Endothelial cell of umbilical vein (primary cell): ENCODE measurements around the gene SMARCE1. TPM values are rescaled to one million over a fixed set of nuclear protein-coding genes. Genes with fewer than 3 reads are reported as not detected.

Experiments
- BruUV-seq: library from RNA; stranded (reverse); fragments of 400-500 nt; replicated peaks from 2 replicates; lab custom pipeline; 2021; lab: Mats Ljungman, UMichigan
- CTCF ChIA-PET: fragments of 300-600, 350-600 bp; sonication (Branson Sonifier 250); formaldehyde crosslinking; loops from one replicate; lab custom pipeline; 2021; ENCODE audit warnings: antibody characterized with exemption, inconsistent platforms; lab: Charles Lee
- POLR2A ChIA-PET: fragments of 300-600, 350-600 bp; sonication (Branson Sonifier 250); formaldehyde crosslinking; loops from one replicate; lab custom pipeline; 2021; ENCODE audit warnings: antibody characterized with exemption, inconsistent platforms; lab: Charles Lee
- DNase-seq: peaks from one replicate; pipeline ENCODE4 v3.0.0-alpha.2; 2011; ENCODE audit warnings: low read depth, low spot score
- FAIRE-seq: peaks from 2 replicates; lab custom pipeline; 2011; peaks lifted over from hg19 to GRCh38; lab: Jason Lieb, UNC
- H2AFZ ChIP-seq: 2 replicates; pipeline ENCODE4 v1.6.0; 2012; ENCODE audit warnings: low read depth, low read length, control low read depth, inconsistent platforms
- H3K27ac ChIP-seq: 2 replicates; pipeline ENCODE4 v1.5.1; 2011; ENCODE audit warnings: low read depth, mild to moderate bottlenecking, control low read depth, low read length, moderate library complexity; ENCODE audit not compliant: insufficient read depth
- H3K27me3 ChIP-seq, 2 experiments: 2 replicates each; pipeline versions ENCODE4 v1.6.0 to v1.6.1; 2011; ENCODE audit warnings: low read length in 2 of 2, mixed read lengths in 1 of 2; ENCODE audit not compliant: control insufficient read depth in 2 of 2, insufficient read depth in 2 of 2
- H3K36me3 ChIP-seq, 2 experiments: 2 replicates in 1 of 2; 3 replicates in 1 of 2; pipeline ENCODE4 v1.5.1; 2011; ENCODE audit warnings: low read length in 2 of 2, mild to moderate bottlenecking in 1 of 2, moderate library complexity in 1 of 2; ENCODE audit not compliant: control insufficient read depth in 2 of 2, insufficient read depth in 2 of 2; ENCODE audit errors: extremely low read depth in 1 of 2
- H3K4me1 ChIP-seq: 3 replicates; pipeline ENCODE4 v1.5.1; 2011; ENCODE audit warnings: mild to moderate bottlenecking, low read length; ENCODE audit not compliant: control insufficient read depth, insufficient read depth; ENCODE audit errors: extremely low read depth
- H3K4me2 ChIP-seq: 2 replicates; pipeline ENCODE4 v1.6.1; 2011; ENCODE audit warnings: low read length, control low read depth, mixed read lengths; ENCODE audit not compliant: insufficient read depth
- H3K4me3 ChIP-seq, 3 experiments: fragments of 200-600 bp in 1 of 3; sonication (generic), shearing (Covaris generic) in 1 of 3; replicated peaks in 1 of 3; 2 replicates each; pipeline ENCODE4 v1.5.1; 2011 to 2016; ENCODE audit warnings: control low read depth in 3 of 3, low read length in 3 of 3, mild to moderate bottlenecking in 2 of 3, inconsistent platforms in 1 of 3, low read depth in 1 of 3, moderate library complexity in 1 of 3; ENCODE audit not compliant: insufficient read depth in 1 of 3
- H3K79me2 ChIP-seq: 2 replicates; pipeline ENCODE4 v1.6.0; 2012; ENCODE audit warnings: low read length, inconsistent platforms; ENCODE audit not compliant: control insufficient read depth, insufficient read depth
- H3K9ac ChIP-seq: replicated peaks from 2 replicates; pipeline ENCODE3; 2011; ENCODE audit warnings: low read length, control low read depth; ENCODE audit not compliant: insufficient read depth; ENCODE audit errors: extremely low read depth
- H3K9me1 ChIP-seq: replicated peaks from 3 replicates; pipeline ENCODE4 v1.6.0; 2011; ENCODE audit warnings: mild to moderate bottlenecking, low read length; ENCODE audit not compliant: control insufficient read depth, insufficient read depth; ENCODE audit errors: extremely low read depth
- H3K9me3 ChIP-seq: replicated peaks from 2 replicates; pipeline ENCODE4 v1.5.1; 2012; ENCODE audit warnings: low read length, inconsistent platforms; ENCODE audit not compliant: control insufficient read depth, insufficient read depth
- H4K20me1 ChIP-seq: replicated peaks from 2 replicates; pipeline ENCODE3; 2011; ENCODE audit warnings: mild to moderate bottlenecking, low read length; ENCODE audit not compliant: control insufficient read depth, insufficient read depth; ENCODE audit errors: extremely low read depth
- EZH2 ChIP-seq: IDR thresholded peaks from 2 replicates; pipeline ENCODE4 v1.6.1; 2012; ENCODE audit warnings: borderline replicate concordance, low read depth, mild to moderate bottlenecking, moderate library complexity, low read length, inconsistent platforms; ENCODE audit not compliant: severe bottlenecking
- FOS ChIP-seq: IDR thresholded peaks from 2 replicates; pipeline ENCODE4 v1.6.1; 2011; ENCODE audit warnings: mild to moderate bottlenecking, low read length, moderate library complexity, borderline replicate concordance; ENCODE audit not compliant: insufficient read depth
- GATA2 ChIP-seq: IDR thresholded peaks from 2 replicates; pipeline ENCODE4 v1.7.0; 2011; ENCODE audit warnings: low read depth, mild to moderate bottlenecking, moderate library complexity, mixed read lengths, low read length; ENCODE audit not compliant: insufficient read length, insufficient read depth
- JUN ChIP-seq: IDR thresholded peaks from 2 replicates; pipeline ENCODE4 v1.6.1; 2011; ENCODE audit warnings: borderline replicate concordance, low read depth; ENCODE audit not compliant: insufficient read length, insufficient read depth
- MYC ChIP-seq: IDR thresholded peaks from one replicate; pipeline ENCODE4 v1.6.1; 2011; ENCODE audit warnings: mild to moderate bottlenecking, low read depth, low read length
- POLR2A ChIP-seq: IDR thresholded peaks from 2 replicates; pipeline ENCODE4 v1.6.1; 2012; ENCODE audit warnings: low read depth, mild to moderate bottlenecking, control low read depth, low read length
- POLR2AphosphoS5 ChIP-seq: IDR thresholded peaks from 2 replicates; pipeline ENCODE4 v1.6.1; 2012; ENCODE audit warnings: low read depth, mild to moderate bottlenecking, control low read depth, low read length, moderate library complexity; ENCODE audit not compliant: insufficient read depth
- dilution Hi-C: fragments of 300-500 bp; cut with MboI; formaldehyde crosslinking; loops from one replicate; pipeline ENCODE4 v1.15.0; 2019; ENCODE audit warnings: low sequenced_read_pairs; ENCODE audit not compliant: extremely low pct_ligation_motif_present
- intact Hi-C: fragments of 100-400 bp; cut with micrococcal nuclease; formaldehyde crosslinking; loops from one replicate; pipeline ENCODE4 v1.10.0; 2022
- polyA plus RNA-seq, 4 experiments: library from polyadenylated mRNA; depleted of rRNA in 3 of 4; stranded (reverse) in 3 of 4; unstranded in 1 of 4; fragments of >200 nt; gene quantifications; 2 replicates each; pipeline versions ENCODE4 v1.2.1 to v1.2.3, GENCODE V29; 2011 to 2012; ENCODE audit warnings: missing spikeins in 1 of 4
- total RNA-seq: library from RNA; stranded (reverse); gene quantifications from 2 replicates; pipeline ENCODE4 v1.2.3, GENCODE V29; 2021
- TF ChIP-seq, protein P1 (sequence below), 2 donors: IDR thresholded peaks; 1 replicate in 1 of 2; 2 replicates in 1 of 2; pipeline ENCODE4 v1.5.1; 2011; ENCODE audit warnings: low read length in 2 of 2, mild to moderate bottlenecking in 2 of 2, moderate library complexity in 2 of 2, control low read depth in 1 of 2, inconsistent platforms in 1 of 2, low read depth in 1 of 2; ENCODE audit not compliant: insufficient read depth in 1 of 2; ENCODE audit errors: extremely low read depth in 1 of 2
- TF ChIP-seq, protein P2 (sequence below): IDR thresholded peaks from 2 replicates; pipeline ENCODE4 v1.6.1; 2011; ENCODE audit not compliant: insufficient read depth, insufficient read length

The SMARCE1 gene
- total and polyA plus RNA-seq, 2 donors (not counting 3 experiments of a cell fraction or from before 2014, with no cell fraction given) = 28.4 to 127 TPM

DNA sequence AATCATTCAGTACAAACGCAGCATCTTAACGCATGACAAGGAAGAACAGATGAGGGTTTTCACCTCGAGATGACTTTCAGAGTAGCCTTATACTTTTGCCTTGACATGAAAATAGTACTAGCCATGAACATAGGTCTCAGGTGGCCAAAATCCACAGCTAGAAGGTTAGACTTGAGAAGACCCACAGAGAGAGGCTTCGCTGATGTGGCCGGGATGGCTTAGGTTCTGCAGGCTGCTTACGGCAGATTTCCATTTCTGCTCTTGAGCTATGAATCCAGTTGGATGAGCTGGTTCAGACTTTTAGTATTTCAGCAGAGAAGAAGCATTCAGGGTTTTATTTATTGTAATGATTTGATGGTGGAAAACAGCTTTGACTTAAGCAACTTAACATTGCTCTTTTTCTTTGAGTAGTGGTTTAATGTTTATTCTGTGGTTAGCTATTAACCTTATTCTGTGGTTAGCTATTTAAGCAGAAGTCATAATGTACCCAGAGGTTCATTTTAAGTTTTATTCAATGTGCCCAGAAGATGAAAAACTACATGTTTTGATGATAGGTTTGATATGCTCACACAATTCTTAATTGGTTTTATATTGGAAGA lies 48.4 kb upstream of the SMARCE1 start:
- DNase-seq (no peak), FAIRE-seq (no peak)
- H3K79me2 ChIP-seq = no peaks in the 10 kb centered on the region
- peaks cover 3 to 8% of the 10 kb centered on the region in 2 experiments for H3K27me3 ChIP-seq
- no peaks in the 10 kb centered on the region for H3K9me3 ChIP-seq
- no peaks in the 10 kb centered on the region for H3K36me3 ChIP-seq
- POLR2A ChIA-PET = no interaction called here
- dilution Hi-C loops = no loop called here
- BruUV-seq = no TSS peak
- no peak for TF ChIP-seq FOS
- TF ChIP-seq POLR2AphosphoS5 = no peak
- TF ChIP-seq, protein P1, sequence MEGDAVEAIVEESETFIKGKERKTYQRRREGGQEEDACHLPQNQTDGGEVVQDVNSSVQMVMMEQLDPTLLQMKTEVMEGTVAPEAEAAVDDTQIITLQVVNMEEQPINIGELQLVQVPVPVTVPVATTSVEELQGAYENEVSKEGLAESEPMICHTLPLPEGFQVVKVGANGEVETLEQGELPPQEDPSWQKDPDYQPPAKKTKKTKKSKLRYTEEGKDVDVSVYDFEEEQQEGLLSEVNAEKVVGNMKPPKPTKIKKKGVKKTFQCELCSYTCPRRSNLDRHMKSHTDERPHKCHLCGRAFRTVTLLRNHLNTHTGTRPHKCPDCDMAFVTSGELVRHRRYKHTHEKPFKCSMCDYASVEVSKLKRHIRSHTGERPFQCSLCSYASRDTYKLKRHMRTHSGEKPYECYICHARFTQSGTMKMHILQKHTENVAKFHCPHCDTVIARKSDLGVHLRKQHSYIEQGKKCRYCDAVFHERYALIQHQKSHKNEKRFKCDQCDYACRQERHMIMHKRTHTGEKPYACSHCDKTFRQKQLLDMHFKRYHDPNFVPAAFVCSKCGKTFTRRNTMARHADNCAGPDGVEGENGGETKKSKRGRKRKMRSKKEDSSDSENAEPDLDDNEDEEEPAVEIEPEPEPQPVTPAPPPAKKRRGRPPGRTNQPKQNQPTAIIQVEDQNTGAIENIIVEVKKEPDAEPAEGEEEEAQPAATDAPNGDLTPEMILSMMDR (IDR thresholded peaks at IDR 0.05; ENCODE audit: extremely low read depth in 1 of 2, insufficient read depth in 1 of 2, low read depth in 1 of 2, low read length in 2 of 2) = no peak
- TF ChIP-seq EZH2 = no peak
- no peak for TF ChIP-seq MYC
- TF ChIP-seq GATA2 = no peak
- TF ChIP-seq JUN = no peak
- TF ChIP-seq, protein P2, sequence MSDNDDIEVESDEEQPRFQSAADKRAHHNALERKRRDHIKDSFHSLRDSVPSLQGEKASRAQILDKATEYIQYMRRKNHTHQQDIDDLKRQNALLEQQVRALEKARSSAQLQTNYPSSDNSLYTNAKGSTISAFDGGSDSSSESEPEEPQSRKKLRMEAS = no peak
- TF ChIP-seq POLR2A = no peak
- H3K4me1 ChIP-seq = no peaks in the 10 kb centered on the region
- H2AFZ ChIP-seq = no peak overlapping the region
- no peak overlapping the region for H3K27ac ChIP-seq
- intact Hi-C loops = no loop called here
- no peak overlapping the region for H3K9ac ChIP-seq
- no peaks in the 10 kb centered on the region for H4K20me1 ChIP-seq
- CTCF ChIA-PET = interaction anchor here (1.7 to 4.1 kb wide), 2 partner anchors 9 to 26 kb away, joined by 3 to 12 read pairs; no protein-coding TSS in a partner anchor
- H3K4me3 ChIP-seq = no peak overlapping the region
- H3K9me1 ChIP-seq = no peaks in the 10 kb centered on the region
- H3K4me2 ChIP-seq = no peak overlapping the region
